Hepatocyte (in vitro differentiated cells): ENCODE data around the gene FAM3C. TPM values are rescaled to one million over a fixed set of nuclear protein-coding genes. Genes with fewer than 3 reads are reported as not detected.
A peak's percentile ranks its signal among the peaks of the same experiment; 100 is the strongest.

Source experiments
- DNase-seq: peaks from one replicate; pipeline ENCODE4 v3.0.0-alpha.2; 2016; ENCODE audit warnings: low spot score
- H2AFZ ChIP-seq: fragments of 200-600 bp; sonication (generic); 2 replicates; pipeline ENCODE4 v1.6.0; 2016; ENCODE audit warnings: antibody characterized with exemption, mild to moderate bottlenecking
- H3K27ac ChIP-seq: fragments of 200-600 bp; sonication (generic); 2 replicates; pipeline ENCODE4 v1.5.1; 2016; ENCODE audit warnings: mild to moderate bottlenecking
- H3K27me3 ChIP-seq: fragments of 200-600 bp; sonication (generic); 2 replicates; pipeline ENCODE4 v1.6.1; 2016
- H3K36me3 ChIP-seq: fragments of 200-600 bp; sonication (generic); replicated peaks from 2 replicates; pipeline ENCODE4 v1.5.1; 2016; ENCODE audit warnings: low read depth; ENCODE audit not compliant: insufficient read depth
- H3K4me1 ChIP-seq: fragments of 200-600 bp; sonication (generic); 2 replicates; pipeline ENCODE4 v1.5.1; 2016; ENCODE audit warnings: mild to moderate bottlenecking, moderate library complexity; ENCODE audit not compliant: insufficient read depth
- H3K4me2 ChIP-seq: fragments of 200-600 bp; sonication (generic); 2 replicates; pipeline ENCODE4 v1.6.0; 2016
- H3K4me3 ChIP-seq: fragments of 200-600 bp; sonication (generic); 2 replicates; pipeline ENCODE4 v1.5.1; 2016; ENCODE audit warnings: mild to moderate bottlenecking
- H3K79me2 ChIP-seq: fragments of 200-600 bp; sonication (generic); 2 replicates; pipeline ENCODE4 v1.6.0; 2017; ENCODE audit warnings: mild to moderate bottlenecking
- H3K9me2 ChIP-seq: fragments of 200-600 bp; sonication (generic); replicated peaks from 2 replicates; pipeline ENCODE4 v1.6.0; 2017; ENCODE audit warnings: mild to moderate bottlenecking; ENCODE audit not compliant: insufficient read depth
- H3K9me3 ChIP-seq: fragments of 200-600 bp; sonication (generic); 2 replicates; pipeline ENCODE4 v1.5.1; 2016; ENCODE audit warnings: low read depth, mild to moderate bottlenecking
- H4K20me1 ChIP-seq: fragments of 200-600 bp; sonication (generic); 2 replicates; pipeline ENCODE4 v1.6.0; 2016; ENCODE audit warnings: mild to moderate bottlenecking; ENCODE audit not compliant: insufficient read depth, poor library complexity, severe bottlenecking
- EZH2 ChIP-seq: fragments of 200-600 bp; sonication (generic); IDR thresholded peaks from 2 replicates; pipeline ENCODE4 v1.6.1; 2016; ENCODE audit warnings: antibody characterized with exemption, mild to moderate bottlenecking, borderline replicate concordance
- EZH2phosphoT487 ChIP-seq: fragments of 200-600 bp; sonication (generic); IDR thresholded peaks from one replicate; pipeline ENCODE4 v1.6.1; 2018; ENCODE audit warnings: antibody characterized with exemption, mild to moderate bottlenecking, low read depth, moderate library complexity; ENCODE audit not compliant: unreplicated experiment, severe bottlenecking
- WGBS: methylation state at CpG from one replicate; pipeline ENCODE4 v1.1.6; 2016; ENCODE audit warnings: low lambda C conversion rate; ENCODE audit errors: missing lambda C conversion rate; 5-methylcytosine and 5-hydroxymethylcytosine counted together
- polyA plus RNA-seq: library from polyadenylated mRNA; unstranded; fragments of >200 nt; fragmentation: Nextera tagmentation; extraction: Ambion mirVana; gene quantifications from 2 replicates; pipeline ENCODE4 v1.2.1, GENCODE V29; 2016
- total RNA-seq: library from RNA; depleted of rRNA; stranded (reverse); fragments of >200 nt; gene quantifications from 2 replicates; pipeline ENCODE4 v1.2.3, GENCODE V29; 2014
- TF ChIP-seq, protein P1 (sequence below): fragments of 200-600 bp; sonication (generic); IDR thresholded peaks from 2 replicates; pipeline ENCODE4 v1.5.1; 2016; ENCODE audit warnings: antibody characterized with exemption, mild to moderate bottlenecking; ENCODE audit not compliant: poor library complexity

Gene FAM3C
- total and polyA plus RNA-seq, 2 experiments from 2014 or later: 119 to 127 TPM

- Histone ChIP-seq H3K4me2 (peak overlapping the region; percentile 94), H3K36me3 (no peaks in the 10 kb centered on the region), H3K9me2 (no peaks in the 10 kb centered on the region), H2AFZ (no peak overlapping the region), H3K9me3 (no peaks in the 10 kb centered on the region), H3K4me3 (no peak overlapping the region), H3K27me3 (peaks cover 75% of the 10 kb centered on the region), H4K20me1 (no peaks in the 10 kb centered on the region), H3K79me2 (no peaks in the 10 kb centered on the region), H3K27ac (no peak overlapping the region), H3K4me1 (peaks cover 7% of the 10 kb centered on the region)
- TF ChIP-seq EZH2phosphoT487 (no peak), EZH2 (no peak)
- TF ChIP-seq, protein P1, sequence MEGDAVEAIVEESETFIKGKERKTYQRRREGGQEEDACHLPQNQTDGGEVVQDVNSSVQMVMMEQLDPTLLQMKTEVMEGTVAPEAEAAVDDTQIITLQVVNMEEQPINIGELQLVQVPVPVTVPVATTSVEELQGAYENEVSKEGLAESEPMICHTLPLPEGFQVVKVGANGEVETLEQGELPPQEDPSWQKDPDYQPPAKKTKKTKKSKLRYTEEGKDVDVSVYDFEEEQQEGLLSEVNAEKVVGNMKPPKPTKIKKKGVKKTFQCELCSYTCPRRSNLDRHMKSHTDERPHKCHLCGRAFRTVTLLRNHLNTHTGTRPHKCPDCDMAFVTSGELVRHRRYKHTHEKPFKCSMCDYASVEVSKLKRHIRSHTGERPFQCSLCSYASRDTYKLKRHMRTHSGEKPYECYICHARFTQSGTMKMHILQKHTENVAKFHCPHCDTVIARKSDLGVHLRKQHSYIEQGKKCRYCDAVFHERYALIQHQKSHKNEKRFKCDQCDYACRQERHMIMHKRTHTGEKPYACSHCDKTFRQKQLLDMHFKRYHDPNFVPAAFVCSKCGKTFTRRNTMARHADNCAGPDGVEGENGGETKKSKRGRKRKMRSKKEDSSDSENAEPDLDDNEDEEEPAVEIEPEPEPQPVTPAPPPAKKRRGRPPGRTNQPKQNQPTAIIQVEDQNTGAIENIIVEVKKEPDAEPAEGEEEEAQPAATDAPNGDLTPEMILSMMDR: no peak
- DNase-seq: no peak
- WGBS: 60% methylated on average over 4 of the region's 4 CpGs
These were observed 65.1 kb downstream of the FAM3C start for GRCh38 chr7:121331048-121331447.

GRCh38 chr7:121330053-121330833, 65.9 kb downstream of the FAM3C start:
- TF ChIP-seq, protein P1: no peak
- peak; percentile 12 for TF ChIP-seq EZH2phosphoT487
- peak; percentile 73 for TF ChIP-seq EZH2
- Histone ChIP-seq H3K27me3 (peaks cover 71% of the 10 kb centered on the region), H3K27ac (no peak overlapping the region), H3K4me2 (peak overlapping the region; percentile 94), H2AFZ (peak overlapping the region; percentile 74), H3K9me2 (no peaks in the 10 kb centered on the region), H3K4me3 (peak overlapping the region; percentile 54), H4K20me1 (no peaks in the 10 kb centered on the region), H3K79me2 (no peaks in the 10 kb centered on the region), H3K9me3 (no peaks in the 10 kb centered on the region), H3K4me1 (peaks cover 7% of the 10 kb centered on the region), H3K36me3 (no peaks in the 10 kb centered on the region)
- WGBS: 2% methylated on average over 51 of the region's 52 CpGs
- DNase-seq: no peak

- H3K4me3 ChIP-seq: peak overlapping the region; percentile 54
These were observed 66.7 kb downstream of the FAM3C start for GRCh38 chr7:121329191-121330052.

More at GRCh38 chr7:121329191-121330052, 66.7 kb downstream of the FAM3C start:
- H3K9me3 ChIP-seq: no peaks in the 10 kb centered on the region
- H3K4me2 ChIP-seq: peak overlapping the region; percentile 94
- peak; percentile 44 for DNase-seq
- H3K36me3 ChIP-seq: no peaks in the 10 kb centered on the region
- peaks cover 62% of the 10 kb centered on the region for H3K27me3 ChIP-seq
- no peaks in the 10 kb centered on the region for H3K9me2 ChIP-seq
- no peaks in the 10 kb centered on the region for H4K20me1 ChIP-seq
- peak overlapping the region; percentile 41 for H2AFZ ChIP-seq
- no peaks in the 10 kb centered on the region for H3K79me2 ChIP-seq
- H3K27ac ChIP-seq: no peak overlapping the region
- TF ChIP-seq, protein P1: peak; percentile 9
- peak; percentile 4 for TF ChIP-seq EZH2
- TF ChIP-seq EZH2phosphoT487: no peak
- peaks cover 7% of the 10 kb centered on the region for H3K4me1 ChIP-seq
- 2% methylated on average over 46 of the region's 47 CpGs for WGBS
